NT2/D1 (cell line): ENCODE results near the gene CFAP74.

Source experiments
- DNase-seq: peaks from one replicate; pipeline ENCODE4 v3.0.0-alpha.2; 2011; ENCODE audit warnings: low read depth, low spot score
- H3K27me3 ChIP-seq: 2 replicates; pipeline ENCODE4 v1.6.0; 2011; ENCODE audit warnings: mild to moderate bottlenecking; ENCODE audit not compliant: insufficient read length, insufficient read depth
- H3K36me3 ChIP-seq: 2 replicates; pipeline ENCODE4 v1.6.1; 2011; ENCODE audit warnings: mild to moderate bottlenecking, low read length, mixed read lengths; ENCODE audit not compliant: insufficient read depth, insufficient read length
- H3K4me1 ChIP-seq: 2 replicates; pipeline ENCODE4 v1.5.1; 2011; ENCODE audit not compliant: insufficient read depth, insufficient read length
- H3K4me3 ChIP-seq: 2 replicates; pipeline ENCODE4 v1.5.1; 2011; ENCODE audit warnings: low read depth; ENCODE audit not compliant: insufficient read length
- H3K9ac ChIP-seq: 2 replicates; pipeline ENCODE4 v1.6.0; 2011; ENCODE audit warnings: low read depth; ENCODE audit not compliant: insufficient read length
- H3K9me3 ChIP-seq: 2 replicates; pipeline ENCODE4 v1.5.1; 2011; ENCODE audit warnings: mild to moderate bottlenecking, low read length; ENCODE audit not compliant: insufficient read depth
- SUZ12 ChIP-seq: IDR thresholded peaks from 2 replicates; pipeline ENCODE4 v1.6.1; 2011; ENCODE audit not compliant: insufficient read length, insufficient read depth; ENCODE audit errors: extremely low read depth
- YY1 ChIP-seq: IDR thresholded peaks from 2 replicates; pipeline ENCODE4 v1.6.1; 2011; ENCODE audit not compliant: insufficient read length, insufficient read depth
- ZNF274 ChIP-seq: IDR thresholded peaks from 2 replicates; pipeline ENCODE4 v1.6.1; 2011; ENCODE audit warnings: mild to moderate bottlenecking, low read depth, low read length

Gene CFAP74

GRCh38 chr1:1972976-1973715 is 30.4 kb downstream of the CFAP74 start:
- H3K9ac ChIP-seq = no peak overlapping the region
- H3K4me3 ChIP-seq = no peak overlapping the region
- no peaks in the 10 kb centered on the region for H3K9me3 ChIP-seq
- H3K36me3 ChIP-seq = no peaks in the 10 kb centered on the region
- DNase-seq = no peak
- peaks cover 6% of the 10 kb centered on the region for H3K4me1 ChIP-seq
- H3K27me3 ChIP-seq = no peaks in the 10 kb centered on the region
- TF ChIP-seq SUZ12 (no peak), ZNF274 (no peak), YY1 (no peak)

DNA sequence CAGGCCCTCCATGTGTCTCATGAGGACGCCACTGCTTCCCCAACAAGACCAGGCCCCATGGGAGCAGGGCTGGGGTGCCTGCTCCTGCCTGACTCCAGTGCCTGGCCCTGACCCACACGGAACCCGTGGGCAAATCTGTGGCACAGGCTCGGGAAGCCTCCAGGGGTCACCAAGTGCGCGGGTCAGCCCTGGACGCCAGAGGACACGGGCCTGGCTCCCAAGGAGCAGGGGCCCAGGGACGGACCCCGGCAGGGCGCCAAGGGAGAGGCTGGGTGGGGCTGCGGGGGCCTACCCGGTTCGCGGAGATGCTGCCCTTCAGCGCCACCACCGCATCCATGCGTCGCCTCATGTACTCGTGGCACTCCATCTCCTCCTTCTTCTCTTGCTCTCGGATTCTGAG is 31.9 kb downstream of the CFAP74 start:
- DNase-seq = no peak
- no peak for TF ChIP-seq YY1
- Histone ChIP-seq H3K36me3 (no peaks in the 10 kb centered on the region), H3K4me1 (peaks cover 6% of the 10 kb centered on the region), H3K4me3 (no peak overlapping the region), H3K9me3 (no peaks in the 10 kb centered on the region), H3K9ac (no peak overlapping the region), H3K27me3 (no peaks in the 10 kb centered on the region)

DNA sequence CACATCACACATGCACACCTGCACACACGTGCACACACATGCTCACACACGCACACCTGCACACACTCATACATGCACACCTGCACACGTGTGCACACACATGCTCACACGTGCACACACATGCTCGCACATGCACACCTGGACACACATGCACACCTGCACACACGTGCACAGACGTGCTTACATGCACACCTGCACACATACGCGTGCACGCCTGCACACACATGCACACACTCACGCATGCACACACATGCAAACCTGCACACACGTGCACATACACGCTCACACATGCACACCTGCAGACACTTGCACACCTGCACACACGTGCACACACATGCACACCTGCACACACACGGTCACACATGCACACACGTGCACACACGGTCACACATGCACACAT is 32.6 kb downstream of the CFAP74 start:
- no peaks in the 10 kb centered on the region for H3K27me3 ChIP-seq
- no peak overlapping the region for H3K9ac ChIP-seq
- peaks cover 6% of the 10 kb centered on the region for H3K4me1 ChIP-seq
- H3K36me3 ChIP-seq = no peaks in the 10 kb centered on the region
- H3K9me3 ChIP-seq = no peaks in the 10 kb centered on the region
- no peak for DNase-seq
- no peak overlapping the region for H3K4me3 ChIP-seq
- TF ChIP-seq ZNF274 = no peak
- no peak for TF ChIP-seq SUZ12
- no peak for TF ChIP-seq YY1

DNA sequence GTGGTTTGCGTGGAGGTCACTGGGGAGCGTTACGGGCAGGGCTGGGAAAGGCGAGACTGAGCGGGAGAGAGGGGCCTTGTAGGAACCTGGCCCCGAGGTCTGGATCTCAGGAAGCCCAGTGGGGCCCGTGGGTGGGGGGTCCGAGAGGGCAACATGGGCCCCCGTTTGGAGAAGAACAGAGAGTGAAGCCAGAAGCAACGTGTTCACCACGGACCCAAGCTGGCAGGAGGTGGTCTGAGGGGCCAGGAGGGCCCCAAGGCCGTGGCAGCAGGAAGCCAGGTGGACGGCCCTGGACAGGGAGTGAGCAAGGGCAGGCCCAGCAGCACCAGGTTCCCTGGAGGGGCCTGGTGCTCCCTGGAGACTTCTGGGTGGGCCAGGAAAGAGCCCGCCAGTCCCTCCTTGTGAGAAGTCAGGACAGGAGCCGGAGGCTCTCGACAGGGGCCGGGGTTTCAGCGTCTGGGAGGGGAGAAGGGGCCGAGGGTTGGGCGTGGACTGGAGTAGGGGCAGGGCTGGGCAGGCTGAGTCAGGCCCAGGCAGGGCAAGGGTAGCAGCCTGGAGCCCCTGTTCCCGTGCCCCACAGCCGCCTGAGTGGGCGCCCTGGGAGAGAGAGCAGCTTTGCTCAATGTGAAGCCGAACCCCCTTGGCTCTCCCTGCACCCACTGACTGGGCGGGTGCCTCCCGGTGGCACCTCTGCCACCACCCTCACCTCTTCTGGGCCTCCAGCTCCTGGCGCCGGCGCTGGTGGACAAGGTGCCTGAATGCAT is 33.5 kb downstream of the CFAP74 start:
- peaks cover 6% of the 10 kb centered on the region for H3K4me1 ChIP-seq
- no peaks in the 10 kb centered on the region for H3K36me3 ChIP-seq
- H3K27me3 ChIP-seq = no peaks in the 10 kb centered on the region
- no peaks in the 10 kb centered on the region for H3K9me3 ChIP-seq
- H3K4me3 ChIP-seq = no peak overlapping the region
- TF ChIP-seq YY1 (no peak), ZNF274 (no peak), SUZ12 (no peak)
- DNase-seq = no peak
- no peak overlapping the region for H3K9ac ChIP-seq

- TF ChIP-seq ZNF274 (no peak), YY1 (no peak), SUZ12 (no peak)
- Histone ChIP-seq H3K9me3 (no peaks in the 10 kb centered on the region), H3K4me1 (peaks cover 5% of the 10 kb centered on the region), H3K36me3 (no peaks in the 10 kb centered on the region), H3K27me3 (no peaks in the 10 kb centered on the region), H3K4me3 (no peak overlapping the region), H3K9ac (no peak overlapping the region)
- no peak for DNase-seq
These were observed 34.1 kb downstream of the CFAP74 start for GRCh38 chr1:1969505-1969900.

- Histone ChIP-seq H3K4me1 (peaks cover 5% of the 10 kb centered on the region), H3K9me3 (no peaks in the 10 kb centered on the region), H3K27me3 (no peaks in the 10 kb centered on the region), H3K4me3 (no peak overlapping the region), H3K9ac (no peak overlapping the region), H3K36me3 (no peaks in the 10 kb centered on the region)
- no peak for DNase-seq
- TF ChIP-seq ZNF274 (no peak), SUZ12 (no peak), YY1 (no peak)
These were observed 34.6 kb downstream of the CFAP74 start for GRCh38 chr1:1968767-1969504.

DNA sequence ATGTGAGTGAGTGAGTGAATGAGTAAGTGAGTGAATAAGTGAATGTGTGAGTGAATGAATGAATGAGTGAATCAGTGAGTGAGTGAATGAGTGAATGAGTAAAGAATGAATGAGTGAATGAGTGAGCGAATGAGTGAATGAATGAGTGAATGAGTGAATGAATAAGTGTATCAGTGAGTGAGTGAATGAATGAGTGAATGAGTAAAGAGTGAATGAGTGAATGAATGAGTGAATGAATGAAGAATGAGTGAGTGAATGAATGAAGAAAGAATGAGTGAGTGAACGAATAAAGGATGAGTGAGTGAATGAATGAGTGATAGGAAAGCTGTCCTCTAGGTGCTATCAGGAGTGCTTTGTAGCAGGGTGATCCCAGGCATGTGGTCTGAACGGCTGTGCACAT is 35.7 kb downstream of the CFAP74 start:
- H3K4me3 ChIP-seq = no peak overlapping the region
- H3K9ac ChIP-seq = no peak overlapping the region
- TF ChIP-seq SUZ12 (no peak), ZNF274 (no peak), YY1 (no peak)
- no peak for DNase-seq
- no peaks in the 10 kb centered on the region for H3K27me3 ChIP-seq
- peaks cover under 1% of the 10 kb centered on the region for H3K4me1 ChIP-seq
- H3K36me3 ChIP-seq = no peaks in the 10 kb centered on the region
- H3K9me3 ChIP-seq = no peaks in the 10 kb centered on the region
